ENCODE data around the gene FGD4. TPM values are rescaled to one million over a fixed set of nuclear protein-coding genes. Genes with fewer than 3 reads are reported as not detected.

Gene FGD4
- total RNA-seq, 6 experiments from 2014 or later = 1.9 to 5.6 (median 4.8) TPM

DNA sequence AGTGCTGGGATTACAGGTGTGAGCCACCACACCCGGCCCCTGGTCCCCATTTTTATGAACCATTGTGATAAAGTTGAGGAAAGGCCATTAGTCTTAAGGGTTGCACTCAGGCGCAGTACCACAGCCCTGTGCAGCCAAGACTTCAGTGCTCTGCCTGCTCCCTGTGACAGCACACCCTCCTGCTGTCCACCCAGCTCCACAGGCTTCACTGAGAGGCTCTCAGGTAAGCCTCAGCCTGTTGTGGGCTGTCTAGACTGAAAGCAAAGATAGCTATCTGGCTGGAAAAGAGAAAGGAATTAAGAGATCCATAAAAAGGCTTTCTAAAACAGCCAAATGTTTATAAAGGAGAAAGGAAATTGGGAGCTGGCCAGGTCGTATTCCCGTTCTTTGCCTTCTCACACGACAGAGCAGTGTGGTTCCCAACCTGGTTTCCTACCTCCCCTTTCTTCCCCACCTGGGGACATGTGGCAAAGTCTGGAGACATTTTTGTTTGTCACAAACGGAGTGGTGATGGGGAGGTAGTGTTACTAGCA, 260.6 kb downstream of the FGD4 start:
- H3K36me3 Mint-ChIP-seq (ENCODE audit: low read depth) = no peaks in the 10 kb centered on the region
- H3K27me3 Mint-ChIP-seq (ENCODE audit: insufficient read depth) = peaks cover 2% of the 10 kb centered on the region; the same call in 1 of the 2 replicates
- H3K27ac Mint-ChIP-seq = no peak overlapping the region
- no peak for TF ChIP-seq CTCF (IDR thresholded peaks at IDR 0.05)
- peaks cover 17% of the 10 kb centered on the region for H3K4me1 Mint-ChIP-seq (ENCODE audit: low read depth)
- H3K4me3 Mint-ChIP-seq = no peak overlapping the region
- DNase-seq = no peak
- H3K9me3 Mint-ChIP-seq = no peaks in the 10 kb centered on the region

DNA sequence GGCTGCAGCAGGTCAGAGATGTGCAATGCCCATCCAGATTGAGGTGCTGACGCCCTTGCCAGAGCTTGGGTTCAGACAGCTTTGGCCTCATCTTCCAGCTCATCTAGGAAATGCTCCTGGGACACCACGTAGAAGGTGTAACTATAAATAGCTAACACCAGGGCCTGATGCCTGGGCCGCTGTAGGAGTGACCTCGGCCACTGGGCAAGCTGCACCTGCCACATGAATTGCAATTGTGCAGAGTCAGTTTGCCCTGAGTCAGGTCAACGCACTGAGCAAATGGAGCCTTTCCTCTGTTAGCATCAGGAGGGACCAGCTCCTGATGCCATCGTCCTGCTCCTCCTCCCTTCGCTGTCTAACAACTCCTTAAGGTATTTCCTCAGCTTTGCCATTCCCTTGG, 262.3 kb downstream of the FGD4 start:
- Mint-ChIP-seq H3K4me1 (ENCODE audit: low read depth) (peaks cover 22% of the 10 kb centered on the region), H3K27ac (no peak overlapping the region), H3K27me3 (ENCODE audit: insufficient read depth) (peaks cover 1% of the 10 kb centered on the region; the same call in 1 of the 2 replicates), H3K9me3 (no peaks in the 10 kb centered on the region), H3K4me3 (no peak overlapping the region), H3K36me3 (ENCODE audit: low read depth) (no peaks in the 10 kb centered on the region)
- TF ChIP-seq CTCF (IDR thresholded peaks at IDR 0.05) = no peak
- no peak for DNase-seq

- H3K4me3 Mint-ChIP-seq = no peak overlapping the region
- peaks cover 22% of the 10 kb centered on the region for H3K4me1 Mint-ChIP-seq (ENCODE audit: low read depth)
- no peak for TF ChIP-seq CTCF (IDR thresholded peaks at IDR 0.05)
- no peak overlapping the region for H3K27ac Mint-ChIP-seq
- DNase-seq = no peak
- no peaks in the 10 kb centered on the region for H3K36me3 Mint-ChIP-seq (ENCODE audit: low read depth)
- peaks cover 1% of the 10 kb centered on the region; the same call in 1 of the 2 replicates for H3K27me3 Mint-ChIP-seq (ENCODE audit: insufficient read depth)
- H3K9me3 Mint-ChIP-seq = no peaks in the 10 kb centered on the region
These were observed 263.3 kb downstream of the FGD4 start for GRCh38 chr12:32662665-32663064.

DNA sequence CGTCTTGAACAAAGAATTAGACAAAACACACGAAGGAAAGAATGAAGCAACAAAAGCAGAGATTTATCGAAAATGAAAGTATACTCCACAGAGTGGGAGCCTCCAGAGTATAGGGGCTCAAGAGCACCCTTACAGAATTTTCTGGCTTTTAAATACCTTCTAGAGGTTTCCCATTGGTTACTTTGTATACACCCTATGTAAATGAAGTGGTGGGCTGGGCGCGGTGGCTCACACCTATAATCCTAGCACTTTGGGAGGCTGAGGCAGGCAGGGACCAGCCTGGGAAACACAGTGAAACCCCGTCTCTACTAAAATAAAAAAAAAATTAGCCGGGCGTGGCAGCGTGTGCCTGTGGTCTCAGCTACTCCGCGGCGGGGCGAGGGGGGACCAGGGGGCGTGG, 266.7 kb downstream of the FGD4 start:
- no peak for DNase-seq
- Mint-ChIP-seq H3K4me1 (ENCODE audit: low read depth) (peaks cover 8% of the 10 kb centered on the region), H3K27ac (no peak overlapping the region), H3K4me3 (no peak overlapping the region), H3K36me3 (ENCODE audit: low read depth) (peaks cover 8% of the 10 kb centered on the region), H3K27me3 (ENCODE audit: insufficient read depth) (no peaks in the 10 kb centered on the region; the same call in 1 of the 2 replicates), H3K9me3 (peaks cover 17% of the 10 kb centered on the region)
- TF ChIP-seq CTCF (IDR thresholded peaks at IDR 0.05) = no peak

GRCh38 chr12:32669584-32669983, 270.2 kb downstream of the FGD4 start:
- no peak for TF ChIP-seq CTCF (IDR thresholded peaks at IDR 0.05)
- Mint-ChIP-seq H3K9me3 (peaks cover 17% of the 10 kb centered on the region), H3K4me1 (ENCODE audit: low read depth) (peaks cover 13% of the 10 kb centered on the region), H3K4me3 (no peak overlapping the region), H3K27me3 (ENCODE audit: insufficient read depth) (no peaks in the 10 kb centered on the region; the same call in 1 of the 2 replicates), H3K36me3 (ENCODE audit: low read depth) (peaks cover 8% of the 10 kb centered on the region), H3K27ac (no peak overlapping the region)
- DNase-seq = no peak
